ENCODE results near the gene SLC9A8. TPM values are rescaled to one million over a fixed set of nuclear protein-coding genes. Genes with fewer than 3 reads are reported as not detected.

Gene SLC9A8
- total RNA-seq, 4 donors from 2014 or later: 9.0 to 31.0 (median 16.6) TPM

GRCh38 chr20:49888212-49889000 lies 75.8 kb downstream of the SLC9A8 start:
- peak; percentile 71 to 79 (median 73) for TF ChIP-seq CTCF (IDR thresholded peaks at IDR 0.05)
- no peak for TF ChIP-seq EP300 (IDR thresholded peaks at IDR 0.05; ENCODE audit: low read depth)
- Histone ChIP-seq H3K27me3 (no peaks in the 10 kb centered on the region), H3K9me3 (no peaks in the 10 kb centered on the region), H3K4me3 (no peak overlapping the region), H3K4me1 (peaks cover 0 to 37% (median 13%) of the 10 kb centered on the region in 4 donors), H3K27ac (peak overlapping the region in 3 of 4 donors; percentile 8 to 33 (median 17)), H3K36me3 (peaks cover 0 to 11% (median 1%) of the 10 kb centered on the region in 4 donors)
- intact Hi-C loops (cut with DNase I; ENCODE audit: low total_unique reads) (no loop called here), in situ Hi-C loops (cut with MboI; ENCODE audit: low pct_ligation_motif_present in 1 of 4, low pct_unique_long_range_greater_than_20kb in 1 of 4, low sequenced_read_pairs in 3 of 4) (no loop called here)
- peak; percentile 60 for DNase-seq
- WGBS, 2 donors (ENCODE audit: low coverage in 1 of 2): 28 to 53% methylated on average over 3 to 16 of the region's 18 CpGs

- no peak for TF ChIP-seq CTCF (IDR thresholded peaks at IDR 0.05)
- TF ChIP-seq POLR2AphosphoS5 (IDR thresholded peaks at IDR 0.05): no peak
- no peak for TF ChIP-seq POLR2A (IDR thresholded peaks at IDR 0.05)
- no peak for TF ChIP-seq EP300 (IDR thresholded peaks at IDR 0.05; ENCODE audit: low read depth)
- 63 to 79% methylated on average over 5 to 9 of the region's 9 CpGs for WGBS, 2 donors (ENCODE audit: low coverage in 1 of 2)
- no peak overlapping the region for H3K4me3 ChIP-seq
- DNase-seq: no peak
- H3K27me3 ChIP-seq: no peaks in the 10 kb centered on the region
- H3K36me3 ChIP-seq: peaks cover 0 to 8% (median 1%) of the 10 kb centered on the region in 4 donors
- peak overlapping the region in 1 of 4 donors; percentile 14 for H3K27ac ChIP-seq
- peaks cover 0 to 40% (median 16%) of the 10 kb centered on the region in 4 donors for H3K4me1 ChIP-seq
- intact Hi-C loops (cut with DNase I; ENCODE audit: low total_unique reads) (loop anchor here (1.0 kb wide), 1 partner anchor 279 kb away; no protein-coding TSS in a partner anchor), in situ Hi-C loops (cut with MboI; ENCODE audit: low pct_ligation_motif_present in 1 of 4, low pct_unique_long_range_greater_than_20kb in 1 of 4, low sequenced_read_pairs in 3 of 4) (no loop called here)
- H3K9me3 ChIP-seq: no peaks in the 10 kb centered on the region
Measured at GRCh38 chr20:49889001-49889934, 76.6 kb downstream of the SLC9A8 start.

- Histone ChIP-seq H3K4me3 (no peak overlapping the region), H3K27me3 (no peaks in the 10 kb centered on the region), H3K36me3 (peaks cover 0 to 1% (median 0%) of the 10 kb centered on the region in 4 donors), H3K27ac (peak overlapping the region in 1 of 4 donors; percentile 14), H3K9me3 (no peaks in the 10 kb centered on the region), H3K4me1 (peaks cover 0 to 40% (median 16%) of the 10 kb centered on the region in 4 donors)
- no peak for DNase-seq
- 58 to 69% methylated on average over 2 to 9 of the region's 9 CpGs for WGBS, 2 donors (ENCODE audit: low coverage in 1 of 2)
- no peak for TF ChIP-seq EP300 (IDR thresholded peaks at IDR 0.05; ENCODE audit: low read depth)
- peak in 4 of 5 experiments; percentile 17 to 41 (median 32) for TF ChIP-seq CTCF (IDR thresholded peaks at IDR 0.05)
- intact Hi-C loops (cut with DNase I; ENCODE audit: low total_unique reads): loop anchor here (1.0 kb wide), 1 partner anchor 280 kb away; no protein-coding TSS in a partner anchor
- in situ Hi-C loops (cut with MboI; ENCODE audit: low pct_ligation_motif_present in 1 of 4, low pct_unique_long_range_greater_than_20kb in 1 of 4, low sequenced_read_pairs in 3 of 4): no loop called here
Measured at GRCh38 chr20:49889935-49890333, 77.3 kb downstream of the SLC9A8 start.
